GM04503 (cell line): ENCODE measurements around the gene PITX1.

ENCODE experiments used
- DNase-seq: peaks from one replicate; pipeline ENCODE4 v3.0.0-alpha.2; 2012; ENCODE audit warnings: low read depth

The PITX1 gene

DNA sequence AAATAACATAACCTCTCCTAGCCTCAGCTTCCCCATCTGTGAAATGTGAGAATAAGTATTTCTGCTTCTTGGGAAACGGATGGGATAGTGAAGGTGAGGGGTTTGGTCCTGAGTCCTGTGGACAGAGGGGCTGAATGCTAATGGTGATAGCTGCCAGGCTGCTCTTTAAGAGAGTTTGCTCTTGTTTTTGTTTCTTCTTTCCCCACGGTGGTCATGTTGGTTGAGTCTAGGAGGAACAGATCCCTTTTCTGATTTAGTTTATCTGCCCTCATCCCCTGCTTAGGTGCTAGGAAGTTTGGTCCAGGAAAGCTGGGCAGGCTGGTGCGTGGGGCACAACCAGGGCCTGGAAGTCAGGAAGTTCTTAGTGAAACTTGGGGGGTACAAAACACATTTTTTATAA, 7.7 kb upstream of the PITX1 start:
- no peak for DNase-seq

DNA sequence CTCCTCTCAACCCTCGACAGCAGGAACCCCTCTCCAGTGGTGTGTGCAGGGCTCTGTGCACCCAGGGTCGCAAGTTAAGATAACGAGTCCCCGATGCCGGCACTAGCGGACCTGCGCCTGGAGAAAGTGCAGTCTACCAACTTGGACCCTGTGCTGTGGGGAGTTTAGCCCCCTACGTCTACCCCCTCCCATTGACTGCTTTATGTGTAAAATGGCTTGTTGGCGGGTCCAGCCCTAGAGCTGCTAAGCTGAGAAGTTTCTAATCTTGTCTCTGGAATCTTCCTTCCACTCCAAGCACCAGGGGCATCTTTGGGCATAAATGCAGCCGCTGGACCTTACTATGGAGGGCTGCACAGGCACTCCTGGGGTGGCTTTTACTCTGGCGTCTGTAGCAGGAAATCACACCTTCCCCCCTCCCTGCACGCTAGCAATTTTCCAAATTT, 7.1 kb upstream of the PITX1 start:
- no peak for DNase-seq

DNA sequence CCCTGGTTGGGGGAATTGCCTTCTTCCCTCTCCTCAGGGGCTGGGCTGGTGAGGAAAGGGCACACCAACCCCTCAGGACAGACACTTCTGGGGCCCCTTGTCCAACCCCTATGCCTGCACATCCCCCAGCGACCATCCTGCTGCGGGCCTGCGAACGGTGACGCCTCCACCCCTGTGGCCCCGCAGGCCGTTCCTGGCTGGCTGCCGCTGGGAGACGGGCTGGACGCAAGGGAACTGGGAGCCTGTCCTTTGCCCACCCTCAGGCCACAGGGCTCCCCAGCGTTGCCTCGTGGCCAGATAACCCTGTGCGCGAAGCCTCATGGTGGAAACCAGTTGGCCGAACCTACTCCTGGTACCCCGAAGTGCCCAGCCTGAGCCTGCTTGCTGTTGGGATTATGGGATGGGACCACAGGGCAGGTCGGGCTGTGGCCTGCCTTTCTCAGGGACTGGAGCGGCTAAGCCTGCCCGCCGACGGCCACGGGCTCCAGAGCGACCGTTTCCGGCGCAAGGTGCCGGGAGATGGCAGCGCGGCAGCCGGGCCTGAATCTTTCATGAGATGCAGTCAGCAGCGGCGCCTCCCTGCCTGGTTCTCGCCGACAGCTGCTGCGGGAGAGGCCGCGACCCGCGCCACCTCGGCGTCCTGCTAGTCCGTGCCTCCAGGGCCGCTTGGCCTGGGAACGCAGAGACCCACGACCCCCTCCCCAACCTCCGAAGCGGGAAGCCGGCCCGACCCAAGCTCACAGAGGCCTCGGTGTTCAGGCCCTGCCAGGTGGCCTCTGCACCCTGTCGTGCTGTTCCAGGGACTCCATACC, 6.5 kb upstream of the PITX1 start:
- DNase-seq: no peak

DNA sequence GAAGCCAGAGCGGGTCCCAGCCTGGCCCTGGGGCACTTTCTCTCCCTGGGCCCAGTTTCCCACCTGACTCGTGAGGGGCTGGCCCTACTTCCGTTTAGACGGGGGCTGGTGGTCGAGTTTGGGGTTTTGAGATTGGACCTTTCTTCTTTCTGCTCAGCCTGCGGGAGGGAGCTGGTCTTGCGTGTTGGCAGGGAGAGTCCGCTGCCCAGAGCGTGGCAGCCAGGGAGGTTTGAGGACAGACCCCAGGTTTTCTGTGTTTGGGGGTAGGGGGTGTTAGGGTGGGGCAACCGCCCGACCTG, 6.0 kb upstream of the PITX1 start:
- DNase-seq: no peak

DNA sequence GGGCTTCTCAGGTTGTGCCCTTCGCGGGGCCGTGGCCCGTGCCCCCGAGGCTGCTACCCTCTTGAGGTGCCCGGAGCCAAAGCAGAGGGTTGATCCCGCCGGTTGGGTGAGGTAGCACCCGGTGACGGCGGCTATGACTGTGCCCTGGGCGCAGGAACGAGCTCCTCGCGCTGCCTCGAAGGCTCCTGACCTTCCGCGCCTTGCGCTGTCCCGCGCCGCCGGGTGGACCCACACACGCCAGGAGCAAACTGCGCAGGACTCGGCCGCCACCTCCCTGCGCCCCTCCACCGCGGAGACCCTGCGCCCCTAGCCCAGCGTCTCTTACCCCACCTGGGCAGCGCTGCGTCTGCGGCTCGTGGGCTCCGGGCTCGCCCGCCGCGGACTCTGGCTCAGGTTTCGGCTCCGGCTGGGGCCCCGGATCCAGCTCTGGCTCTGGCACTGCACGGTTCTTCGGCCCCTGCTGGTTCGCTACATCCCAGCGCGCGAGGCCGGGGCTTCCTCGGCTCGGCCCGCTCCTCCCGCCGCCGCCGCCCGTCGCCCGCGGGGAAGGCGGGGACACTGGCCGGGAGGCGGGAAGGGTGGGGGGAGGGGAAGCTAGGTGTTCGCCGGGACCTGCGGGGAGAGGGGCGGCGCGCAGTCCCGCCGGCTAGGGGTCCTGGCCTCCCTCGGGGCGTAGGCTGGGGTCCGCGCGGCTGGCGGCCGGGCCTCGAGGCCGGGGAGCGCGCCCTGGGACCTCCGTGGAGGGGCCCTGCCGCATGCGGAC, 5.4 kb upstream of the PITX1 start:
- no peak for DNase-seq

DNA sequence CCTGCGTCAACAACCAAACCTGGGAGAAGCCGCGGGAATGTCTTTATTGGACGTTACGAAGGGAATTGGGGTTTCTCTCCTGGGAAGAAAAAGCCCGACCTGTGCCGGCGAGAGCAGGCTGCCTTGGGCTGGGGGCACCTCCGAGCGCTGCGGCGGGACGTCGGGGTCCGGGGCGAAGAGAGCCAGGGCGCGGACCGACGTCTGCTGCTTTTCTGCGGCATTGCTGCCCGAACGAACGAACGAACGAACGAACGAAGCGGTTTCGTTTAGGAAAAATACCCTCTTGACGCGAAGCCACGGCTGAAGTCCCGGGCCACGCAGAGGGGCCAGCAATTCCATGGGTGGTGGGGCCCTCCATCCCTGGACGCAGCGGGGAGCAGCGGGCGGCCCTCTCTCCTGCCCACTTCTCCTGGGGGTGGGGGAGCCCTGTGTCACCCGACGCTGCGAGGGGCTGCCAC, 4.8 kb upstream of the PITX1 start:
- no peak for DNase-seq

DNA sequence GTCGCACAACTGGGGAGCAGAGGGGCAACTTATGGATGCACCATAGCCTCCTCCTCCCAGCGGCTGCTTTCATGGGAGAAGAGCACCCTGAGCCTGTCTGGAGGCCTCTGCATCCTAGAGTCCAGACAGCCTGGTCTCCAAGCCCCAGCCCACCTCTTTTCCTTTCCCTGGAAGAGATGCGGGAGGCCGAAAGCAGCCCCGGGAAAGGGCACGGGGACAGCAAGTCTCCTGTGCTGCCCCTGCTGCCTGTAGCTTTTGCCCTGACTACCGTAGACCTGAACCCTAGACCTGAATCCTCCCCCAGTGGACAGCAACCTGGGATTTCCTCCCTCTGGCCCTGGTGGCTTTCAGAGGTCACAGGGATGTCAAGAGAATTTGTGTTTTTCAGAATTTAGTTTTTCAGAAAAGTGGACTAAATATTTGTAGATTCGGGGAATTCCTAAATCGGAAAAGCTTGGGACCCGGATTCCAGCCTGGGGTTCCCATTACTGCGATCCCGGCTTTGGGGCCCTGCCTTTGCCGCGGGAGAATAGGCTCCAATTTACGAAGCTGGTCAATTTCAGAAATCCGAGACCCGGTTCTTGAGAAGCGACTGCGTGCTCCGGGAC, 4.3 kb upstream of the PITX1 start:
- DNase-seq: no peak

DNA sequence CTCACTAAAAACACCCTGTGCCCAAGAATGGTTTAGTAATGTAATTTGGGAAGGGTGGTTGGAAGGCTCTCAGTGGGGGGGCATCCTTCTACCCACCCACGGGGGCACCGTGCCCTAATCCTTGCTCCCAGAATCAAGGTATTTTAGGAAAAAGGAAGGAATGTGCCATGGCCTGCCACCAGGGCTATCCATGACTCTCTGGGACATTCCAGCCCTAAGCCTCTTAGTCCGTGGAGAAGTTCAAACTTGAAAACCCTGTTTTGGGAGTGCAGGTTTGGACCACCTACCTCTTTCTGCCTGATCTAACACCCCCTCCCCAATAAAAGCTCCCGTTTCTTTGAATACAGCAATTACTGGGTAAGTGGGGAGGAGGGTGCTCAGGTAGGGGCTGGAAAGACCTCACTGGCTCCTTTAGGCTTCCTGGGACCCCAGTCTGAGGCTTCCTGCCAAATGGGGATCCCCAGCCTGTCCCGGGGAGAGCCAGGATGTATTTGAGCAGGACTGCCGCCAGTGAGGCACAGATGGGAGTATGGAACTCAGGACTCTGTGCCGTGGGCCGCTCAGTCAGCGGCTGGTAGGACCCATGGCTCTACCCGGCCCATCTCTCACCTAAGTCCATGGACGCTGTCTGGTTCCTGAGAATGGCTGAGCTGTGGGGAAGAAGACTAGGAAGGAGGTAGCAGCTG, 3.6 kb upstream of the PITX1 start:
- DNase-seq: no peak

DNA sequence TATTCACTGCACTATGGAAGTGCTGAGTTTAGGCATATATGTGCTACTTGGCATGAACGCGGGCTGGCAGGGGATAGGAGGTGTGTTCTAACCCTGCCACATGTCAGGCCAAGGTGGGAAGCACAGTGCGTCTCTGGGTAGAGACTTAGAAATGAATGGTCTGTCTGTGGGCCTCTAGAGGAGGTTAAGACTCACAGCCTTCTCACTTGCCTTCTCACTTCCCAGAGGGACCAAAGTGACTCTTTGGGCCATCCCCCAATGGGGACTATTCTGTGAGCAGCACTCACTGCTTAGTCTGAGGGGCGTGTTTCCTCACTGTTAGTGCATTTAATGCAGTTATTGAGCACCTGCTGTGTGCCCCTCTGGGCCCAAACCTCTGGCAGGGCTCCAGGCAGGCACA, 2.4 kb upstream of the PITX1 start:
- no peak for DNase-seq

DNA sequence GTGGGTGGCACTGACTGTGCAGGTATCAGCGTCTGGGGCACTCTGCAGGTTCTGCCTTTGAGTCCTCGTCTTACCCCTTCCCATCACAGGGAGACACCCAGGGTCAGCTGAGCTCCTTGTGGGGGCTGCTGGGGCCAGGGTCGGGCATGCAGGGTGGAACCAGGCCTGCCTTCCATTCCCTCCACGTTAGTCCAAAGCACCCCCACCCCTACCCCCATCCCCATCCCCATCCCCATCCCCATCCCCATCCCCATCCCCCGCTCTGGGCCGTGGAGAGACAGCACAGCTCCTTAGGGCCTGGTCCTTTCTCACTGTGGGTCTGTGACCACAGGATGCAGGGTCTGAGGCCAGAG, 1.6 kb upstream of the PITX1 start:
- no peak for DNase-seq

DNA sequence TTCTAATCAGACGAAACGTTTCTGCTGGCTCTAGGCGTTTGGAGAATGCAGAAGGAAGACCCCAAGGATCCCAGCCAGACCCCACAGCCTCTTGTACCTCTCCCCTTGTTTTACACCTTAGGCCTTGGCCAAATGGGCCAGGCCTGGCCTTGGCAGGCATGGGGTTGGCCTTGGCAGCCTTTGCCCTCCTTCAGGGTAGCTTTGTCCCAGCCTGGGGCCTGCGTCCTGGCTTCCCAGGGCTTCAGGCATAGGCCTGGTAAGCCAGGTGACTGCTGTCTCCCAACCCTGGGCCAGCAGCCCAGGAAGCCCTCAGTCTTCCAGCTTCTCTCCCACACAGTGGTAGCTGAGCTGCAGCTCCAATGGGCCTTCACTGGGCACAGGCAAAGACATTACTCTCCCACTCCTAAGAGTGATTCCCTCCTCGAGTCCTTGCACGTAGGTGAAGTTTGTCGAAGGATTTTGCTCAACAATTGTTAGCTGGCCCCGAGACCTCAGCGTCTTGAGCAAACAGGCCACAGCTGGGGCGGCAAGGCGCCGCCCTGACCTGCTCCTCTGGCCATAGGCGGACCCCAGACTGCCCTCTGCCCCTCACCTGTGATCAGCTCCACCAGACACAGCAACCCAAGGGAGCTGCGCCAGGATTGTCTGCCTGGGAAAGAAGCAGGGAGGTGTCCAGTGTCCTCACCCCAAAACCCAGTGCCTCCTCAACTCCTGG, 1.1 kb upstream of the PITX1 start:
- DNase-seq: no peak

DNA sequence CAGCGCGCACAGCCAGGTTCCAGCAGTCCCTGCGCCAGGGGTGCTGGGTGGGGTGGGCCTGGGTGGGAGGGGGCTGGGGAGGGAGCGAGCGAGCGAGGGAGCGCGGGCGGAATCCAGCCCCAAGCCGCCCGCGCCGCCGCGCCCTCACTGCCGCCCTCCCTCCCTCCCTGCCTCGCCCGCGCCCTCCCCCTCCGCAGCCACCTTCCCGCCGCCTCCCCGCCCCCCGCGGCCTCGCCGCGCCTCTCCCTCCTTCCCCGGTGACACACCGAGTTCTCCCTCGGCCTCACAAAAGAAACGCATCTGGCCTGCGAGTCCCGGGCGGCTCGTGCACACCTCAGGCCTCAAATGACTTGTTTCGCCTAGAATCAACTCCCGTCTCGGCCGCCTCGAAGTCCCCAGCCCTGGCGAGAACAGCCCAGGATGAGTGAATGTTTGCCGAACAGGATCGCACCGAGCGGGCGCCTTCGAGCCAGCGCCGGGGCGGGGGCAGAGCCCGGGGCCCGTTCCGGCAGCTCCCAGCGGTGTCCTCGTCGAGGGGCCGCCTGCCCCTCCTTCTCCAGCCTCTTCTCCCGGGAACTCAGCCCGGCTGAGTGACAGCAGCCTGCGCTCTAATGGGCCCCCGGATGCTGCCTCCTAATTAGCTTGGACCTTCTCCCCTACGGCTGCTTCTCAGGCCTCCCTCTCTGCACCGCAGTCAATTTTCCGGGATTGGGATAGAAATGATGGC, 371 bp upstream of the PITX1 start:
- DNase-seq: no peak

DNA sequence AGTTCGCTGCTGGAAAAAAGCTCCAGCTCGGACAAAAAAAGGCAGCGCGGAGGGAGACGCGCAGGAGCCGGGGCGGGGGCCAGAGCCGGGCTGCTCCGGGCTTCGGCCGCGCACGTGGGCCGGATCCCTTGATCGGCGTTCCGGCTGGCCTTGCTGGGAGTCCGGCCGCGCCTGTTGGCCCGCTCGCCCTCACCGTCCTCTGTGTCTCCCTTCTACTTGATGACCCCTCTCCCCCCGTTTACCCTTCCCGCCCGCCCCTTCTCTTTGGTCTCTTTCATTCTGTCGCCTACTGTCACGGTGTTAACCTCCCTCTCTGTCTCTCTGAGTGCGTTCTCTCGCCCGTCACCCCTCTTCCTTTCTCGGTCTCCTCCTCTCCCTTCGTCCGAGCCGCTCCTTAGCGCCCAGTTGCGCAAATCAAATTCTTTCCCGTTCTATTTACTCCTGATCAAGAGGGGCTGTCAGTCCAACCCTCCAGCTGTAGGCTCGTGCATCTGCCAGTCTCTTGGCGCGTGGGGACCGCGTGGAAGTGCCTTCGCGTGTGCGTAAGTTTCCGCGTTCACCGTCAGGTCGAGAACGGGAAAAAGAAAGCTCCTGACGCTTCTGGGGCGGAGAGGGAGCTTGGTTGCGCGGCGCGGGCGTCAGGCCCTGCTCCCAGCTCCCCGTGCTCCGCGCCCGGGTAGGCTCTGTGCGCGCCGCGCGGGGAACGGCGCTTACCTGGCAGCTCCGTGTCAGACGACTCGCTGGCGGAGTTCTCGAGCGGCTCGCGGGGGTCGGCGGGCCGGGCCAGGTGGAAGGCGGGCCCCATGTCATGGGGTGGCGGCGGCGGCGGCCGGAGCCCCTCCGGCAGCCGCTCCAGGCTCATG, 798 bp downstream of the PITX1 start:
- DNase-seq: peak; percentile 20

DNA sequence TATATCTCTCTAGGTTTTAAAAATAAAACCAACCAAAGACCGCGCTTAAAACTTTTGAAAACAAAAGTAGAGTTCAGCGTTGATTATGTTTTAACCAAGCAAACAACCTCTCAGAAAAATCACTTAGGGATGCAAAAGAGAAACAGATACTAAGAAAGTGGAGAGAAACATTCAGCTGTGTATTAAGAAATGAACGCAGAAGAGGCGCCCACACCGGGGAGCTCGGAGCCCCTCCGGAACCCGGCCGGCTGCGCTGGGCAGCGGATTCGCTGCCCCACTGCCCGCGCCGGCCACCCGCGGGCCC, 1.4 kb downstream of the PITX1 start:
- no peak for DNase-seq

DNA sequence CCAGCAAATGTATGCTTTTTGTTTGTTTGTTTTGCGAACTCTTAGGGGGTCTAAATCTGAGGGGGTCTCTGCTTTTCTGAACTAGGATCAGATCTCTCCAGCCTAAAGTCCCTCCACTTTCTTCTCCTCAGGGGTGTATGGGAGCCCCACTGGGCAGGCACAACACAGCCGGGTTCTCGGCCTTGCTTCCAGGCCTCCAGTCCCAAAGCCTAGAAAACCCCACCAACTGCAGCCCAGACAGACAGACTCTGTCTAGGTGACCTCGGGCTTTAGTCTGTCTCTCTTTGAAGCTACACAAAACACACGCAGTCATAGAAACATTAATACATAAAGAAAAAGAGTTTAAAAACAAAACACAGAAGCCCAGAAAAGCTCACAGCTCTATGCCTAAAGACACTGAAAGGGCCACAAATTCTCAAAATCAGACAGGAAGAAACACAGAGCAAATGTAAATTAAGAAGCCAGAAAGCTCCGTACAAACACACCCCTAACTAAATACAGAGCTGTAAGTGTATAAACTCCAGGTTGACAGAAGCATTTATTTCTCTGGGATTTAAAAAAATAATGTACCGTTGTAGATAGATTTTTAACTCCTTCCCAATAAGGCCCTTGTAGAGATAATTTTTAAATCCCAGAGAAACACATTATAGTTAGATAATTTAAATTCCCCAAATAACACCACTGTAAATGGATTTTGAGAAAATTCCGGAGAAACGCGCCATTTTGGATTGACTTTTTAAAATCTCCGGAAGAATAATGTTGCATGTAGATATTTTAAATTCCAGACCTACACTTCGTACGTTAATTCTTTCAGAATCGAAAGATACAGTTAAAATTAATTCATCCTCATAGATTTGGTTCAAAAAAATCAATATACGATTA, 2.0 kb downstream of the PITX1 start:
- DNase-seq: no peak

DNA sequence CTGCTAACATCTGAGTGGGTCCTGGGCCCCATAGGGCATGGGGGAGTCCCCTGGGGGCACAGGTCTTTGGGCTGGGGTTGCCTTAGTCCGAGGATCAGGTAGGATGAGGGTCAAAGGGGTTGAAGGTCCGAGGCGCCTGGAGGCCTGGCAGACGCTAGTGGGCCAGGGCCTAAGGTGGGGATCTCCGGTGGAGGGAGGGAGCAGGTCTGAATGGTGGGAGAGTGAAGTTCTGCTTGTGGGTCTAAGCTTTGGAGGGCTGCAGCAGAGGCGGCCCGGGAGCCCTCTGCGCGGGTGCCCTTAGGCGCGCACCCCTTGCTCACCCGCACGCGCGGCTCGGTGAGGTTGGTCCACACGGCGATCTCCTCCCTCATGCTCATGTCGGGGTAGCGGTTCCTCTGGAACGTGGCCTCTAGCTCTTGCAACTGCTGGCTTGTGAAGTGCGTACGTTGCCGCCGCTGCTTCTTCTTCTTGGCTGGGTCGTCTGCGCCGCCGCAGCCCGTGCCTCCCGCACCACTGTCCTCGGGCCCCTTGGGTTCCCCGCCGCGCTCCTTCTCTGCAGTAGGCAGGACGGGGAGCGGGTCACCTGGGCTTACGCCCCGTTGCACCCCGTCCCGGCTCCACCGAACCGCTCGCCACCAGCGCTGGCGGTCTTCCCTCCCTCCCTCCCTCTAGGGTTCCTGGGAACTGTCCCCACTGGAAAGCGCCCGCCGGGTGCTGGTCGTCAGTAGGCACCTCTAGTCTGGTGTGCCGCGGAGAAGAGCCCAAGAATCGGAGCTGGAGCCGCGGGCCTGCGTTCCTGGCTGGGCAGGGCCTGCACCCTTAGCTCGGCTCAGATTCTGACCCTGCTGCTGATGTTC, 2.8 kb downstream of the PITX1 start:
- DNase-seq: no peak

DNA sequence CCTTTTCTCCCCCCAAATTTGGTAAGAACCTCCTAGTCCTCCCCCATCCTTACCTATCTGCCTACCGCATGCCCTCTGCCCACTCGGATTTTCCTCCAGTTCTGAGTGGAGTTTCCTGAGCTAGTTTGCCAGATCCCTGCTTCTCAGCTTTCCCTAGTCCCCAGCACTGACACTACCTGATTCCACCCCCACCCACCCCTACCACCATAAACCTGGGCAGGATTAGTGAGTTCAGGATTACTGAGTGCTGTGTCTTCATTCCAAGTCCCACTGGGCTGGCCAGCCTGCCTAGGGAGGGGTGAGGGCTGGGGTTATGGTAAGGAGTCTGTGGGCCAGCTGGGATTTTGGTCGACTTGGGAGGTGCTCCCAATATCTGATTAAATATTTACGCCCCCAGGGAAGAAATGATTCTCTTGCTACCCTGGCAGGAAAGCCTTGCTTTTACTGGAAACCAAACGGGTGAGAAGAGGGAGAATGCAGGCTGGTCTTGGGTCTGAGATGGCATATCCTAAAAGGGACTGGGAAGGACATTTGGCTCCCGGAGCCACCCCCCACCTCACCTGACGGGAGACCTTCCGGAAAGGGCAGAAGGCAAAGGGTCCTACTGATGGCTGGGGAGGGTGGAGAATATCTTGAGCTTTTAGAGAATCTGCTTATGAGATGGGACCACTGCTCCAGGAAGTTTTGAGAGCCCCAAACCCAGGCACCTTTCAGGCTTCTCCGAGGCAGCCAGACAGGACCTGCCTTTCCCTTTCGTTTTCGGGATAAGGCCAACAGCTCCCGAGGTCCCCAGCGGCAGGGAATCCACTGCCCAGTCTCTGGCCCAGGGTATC, 3.7 kb downstream of the PITX1 start:
- DNase-seq: no peak
